OCI-LY1 (cell line): ENCODE results near the gene DSTYK.

Source experiments
- H2AFZ ChIP-seq: fragments of 200-600 bp; sonication (generic), shearing (Covaris generic); 2 replicates; pipeline ENCODE4 v1.6.0; 2014; ENCODE audit warnings: antibody characterized with exemption, mild to moderate bottlenecking, low read length
- H3F3A ChIP-seq: fragments of 200-600 bp; sonication (generic), shearing (Covaris generic); 2 replicates; pipeline ENCODE4 v1.6.0; 2014; ENCODE audit warnings: mild to moderate bottlenecking, antibody characterized with exemption, low read length, moderate library complexity; ENCODE audit not compliant: insufficient read depth
- H3K27ac ChIP-seq: fragments of 200-600 bp; sonication (generic); 2 replicates; pipeline ENCODE4 v1.5.1; 2014; ENCODE audit warnings: low read length, mixed run types, mild to moderate bottlenecking, low read depth; ENCODE audit not compliant: poor library complexity, severe bottlenecking
- H3K27me3 ChIP-seq: fragments of 200-600 bp; sonication (generic); 2 replicates; pipeline ENCODE4 v1.6.0; 2014; ENCODE audit warnings: antibody characterized with exemption, mild to moderate bottlenecking, low read length, moderate library complexity; ENCODE audit not compliant: insufficient read depth
- H3K36me3 ChIP-seq: fragments of 200-600 bp; sonication (generic); 2 replicates; pipeline ENCODE4 v1.6.1; 2014; ENCODE audit warnings: mild to moderate bottlenecking, antibody characterized with exemption, low read length, moderate library complexity, mixed read lengths; ENCODE audit not compliant: insufficient read depth
- H3K4me1 ChIP-seq: fragments of 200-600 bp; sonication (generic); 2 replicates; pipeline ENCODE4 v1.5.1; 2014; ENCODE audit warnings: mild to moderate bottlenecking, low read length, moderate library complexity; ENCODE audit not compliant: insufficient read depth, severe bottlenecking
- H3K4me2 ChIP-seq: fragments of 200-600 bp; sonication (generic), shearing (Covaris generic); 2 replicates; pipeline ENCODE4 v1.6.1; 2014; ENCODE audit warnings: low read length
- H3K4me3 ChIP-seq: fragments of 200-600 bp; sonication (generic); 2 replicates; pipeline ENCODE4 v1.5.1; 2014; ENCODE audit warnings: low read length, low read depth, mild to moderate bottlenecking, mixed read lengths; ENCODE audit not compliant: poor library complexity, severe bottlenecking
- H3K79me2 ChIP-seq: fragments of 200-600 bp; shearing (Covaris generic); 2 replicates; pipeline ENCODE4 v1.6.1; 2016; ENCODE audit warnings: mixed run types, low read length, mixed read lengths; ENCODE audit not compliant: insufficient read depth
- H3K9ac ChIP-seq: fragments of 200-600 bp; sonication (generic), shearing (Covaris generic); 2 replicates; pipeline ENCODE4 v1.6.1; 2014; ENCODE audit warnings: mild to moderate bottlenecking, low read length, mixed read lengths
- H3K9me2 ChIP-seq: fragments of 200-600 bp; sonication (generic), shearing (Covaris generic); 2 replicates; pipeline ENCODE4 v1.6.1; 2014; ENCODE audit warnings: low read depth, mild to moderate bottlenecking, low read length, mixed read lengths
- H3K9me3 ChIP-seq: fragments of 200-600 bp; shearing (Covaris generic); 2 replicates; pipeline ENCODE4 v1.6.1; 2014; ENCODE audit warnings: low read length, mixed read lengths
- H4K20me1 ChIP-seq: fragments of 200-600 bp; sonication (generic), shearing (Covaris generic); 2 replicates; pipeline ENCODE4 v1.6.0; 2016; ENCODE audit warnings: mild to moderate bottlenecking, low read length; ENCODE audit not compliant: insufficient read depth
- CTCF ChIP-seq: fragments of 200-600 bp; sonication (generic), shearing (Covaris generic); IDR thresholded peaks from 2 replicates; pipeline ENCODE4 v1.5.1; 2017; ENCODE audit warnings: mild to moderate bottlenecking, antibody characterized with exemption, low read length, moderate library complexity, mixed read lengths
- EZH2 ChIP-seq: fragments of 200-600 bp; sonication (generic), shearing (Covaris generic); IDR thresholded peaks from 2 replicates; pipeline ENCODE4 v1.8.0; 2017; ENCODE audit warnings: borderline replicate concordance, mixed run types, mild to moderate bottlenecking, antibody characterized with exemption, low read length, moderate library complexity, mixed read lengths

The DSTYK gene

DNA sequence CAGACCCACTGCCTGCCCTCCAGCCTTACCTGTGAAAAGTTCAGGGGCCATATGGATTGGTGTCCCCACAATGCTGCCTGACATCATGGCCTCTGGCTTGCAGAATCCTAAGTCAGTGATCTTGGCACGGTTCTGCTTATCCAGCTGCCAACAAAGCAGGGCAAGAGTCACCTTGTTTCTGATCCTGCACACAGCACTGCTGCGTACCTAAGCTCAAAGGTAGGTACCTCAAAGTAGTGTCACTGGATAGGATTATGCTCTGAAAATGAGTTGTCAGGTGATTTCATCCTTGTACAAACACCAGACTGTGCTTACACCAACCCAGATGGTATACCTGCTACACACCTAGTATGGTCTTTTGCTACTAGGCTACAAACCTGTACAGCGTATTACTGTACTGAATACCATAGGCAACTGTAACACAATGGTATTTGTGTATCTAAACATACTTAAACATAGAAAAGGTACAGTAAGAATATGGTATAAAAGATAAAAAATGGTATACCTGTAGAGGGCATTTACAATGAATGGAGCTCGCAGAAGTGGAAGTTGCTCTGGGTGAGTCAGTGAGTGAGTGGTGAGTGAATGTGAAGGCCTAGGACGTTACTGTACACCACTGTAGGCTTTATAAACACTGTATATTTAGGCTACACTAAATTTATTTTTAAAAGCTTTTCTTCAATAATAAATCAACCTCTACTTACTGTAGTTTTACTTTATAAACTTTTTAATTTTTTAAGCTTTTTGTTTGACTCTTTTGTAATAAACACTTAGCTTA lies 60.7 kb downstream of the DSTYK start:
- Histone ChIP-seq H3K27ac (no peak overlapping the region), H4K20me1 (no peaks in the 10 kb centered on the region), H3K9me3 (peaks cover 3% of the 10 kb centered on the region; the same call in 1 of the 2 replicates), H3K4me3 (no peak overlapping the region), H3K36me3 (peaks cover 15% of the 10 kb centered on the region), H3K4me2 (no peak overlapping the region), H3K4me1 (no peaks in the 10 kb centered on the region), H3K27me3 (no peaks in the 10 kb centered on the region), H3F3A (no peaks in the 10 kb centered on the region), H3K9ac (no peak overlapping the region), H2AFZ (no peak overlapping the region), H3K79me2 (no peaks in the 10 kb centered on the region), H3K9me2 (no peaks in the 10 kb centered on the region)
- TF ChIP-seq CTCF (no peak), EZH2 (no peak)

- Histone ChIP-seq H2AFZ (no peak overlapping the region), H3F3A (no peaks in the 10 kb centered on the region), H3K27me3 (no peaks in the 10 kb centered on the region), H3K4me2 (no peak overlapping the region), H3K27ac (no peak overlapping the region), H3K9me3 (no peaks in the 10 kb centered on the region), H3K79me2 (no peaks in the 10 kb centered on the region), H4K20me1 (no peaks in the 10 kb centered on the region), H3K4me3 (no peak overlapping the region), H3K9ac (no peak overlapping the region), H3K4me1 (no peaks in the 10 kb centered on the region), H3K36me3 (peaks cover 3% of the 10 kb centered on the region; the same call in 1 of the 2 replicates), H3K9me2 (no peaks in the 10 kb centered on the region)
- TF ChIP-seq CTCF (no peak), EZH2 (no peak)
Observed at GRCh38 chr1:205147191-205147835, 64.2 kb downstream of the DSTYK start.

DNA sequence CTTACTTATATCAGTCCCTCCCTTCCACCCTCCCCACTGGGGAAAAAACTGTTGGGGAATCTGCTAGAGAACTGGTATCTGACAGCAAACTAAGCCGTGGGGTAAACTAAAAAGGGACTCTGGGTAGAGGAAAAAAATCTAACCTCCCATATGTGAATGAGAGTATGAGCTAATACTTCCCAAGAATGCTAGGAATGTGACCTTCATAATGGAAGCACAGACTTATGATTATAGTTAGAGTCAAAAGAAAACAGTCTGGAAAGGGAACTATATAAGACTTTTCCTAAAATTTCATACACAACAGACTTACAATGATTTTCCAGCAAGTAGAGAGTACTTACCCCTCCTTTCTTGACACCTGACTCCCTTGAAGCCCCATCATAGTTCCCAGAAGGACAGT lies 66.8 kb downstream of the DSTYK start:
- H3K9ac ChIP-seq: no peak overlapping the region
- H3K27me3 ChIP-seq: no peaks in the 10 kb centered on the region
- no peak overlapping the region for H3K4me2 ChIP-seq
- H3F3A ChIP-seq: no peaks in the 10 kb centered on the region
- H3K9me3 ChIP-seq: no peaks in the 10 kb centered on the region
- no peaks in the 10 kb centered on the region for H3K4me1 ChIP-seq
- no peak overlapping the region for H3K4me3 ChIP-seq
- H3K9me2 ChIP-seq: no peaks in the 10 kb centered on the region
- no peak overlapping the region for H3K27ac ChIP-seq
- H2AFZ ChIP-seq: no peak overlapping the region
- H4K20me1 ChIP-seq: no peaks in the 10 kb centered on the region
- H3K36me3 ChIP-seq: peaks cover 3% of the 10 kb centered on the region; the same call in 1 of the 2 replicates
- TF ChIP-seq CTCF: no peak
- TF ChIP-seq EZH2: no peak
- no peaks in the 10 kb centered on the region for H3K79me2 ChIP-seq
